IMR-90 (cell line): Measurements from ENCODE around the gene ACTRT3. TPM values are rescaled to one million over a fixed set of nuclear protein-coding genes. Genes with fewer than 3 reads are reported as not detected.

Experiments
- ATAC-seq: fragments of 200-7000 bp; cut with Tn5 transposase; 2 replicates; pipeline ENCODE4 v1.9.1; 2020; ENCODE audit warnings: low read depth, mild to moderate bottlenecking, moderate library complexity
- BruUV-seq: library from RNA; stranded (reverse); fragments of 400-500 nt; replicated peaks from 2 replicates; lab custom pipeline; 2021; lab: Mats Ljungman, UMichigan
- CTCF ChIA-PET: fragments of 300-600 bp; formaldehyde crosslinking; extraction: SDS; loops from one replicate; lab custom pipeline; 2021; ENCODE audit warnings: antibody characterized with exemption; lab: Yijun Ruan, JAX
- POLR2A ChIA-PET: fragments of 300-600 bp; sonication (Branson Sonifier 250); formaldehyde crosslinking; loops from one replicate; lab custom pipeline; 2022; ENCODE audit warnings: antibody characterized with exemption; ENCODE audit not compliant: unreplicated experiment; lab: Charles Lee
- DNase-seq: peaks from one replicate; pipeline ENCODE4 v3.0.0; 2013
- H2AFZ ChIP-seq: replicated peaks from 2 replicates; pipeline ENCODE3; 2013; ENCODE audit warnings: low read length, mild to moderate bottlenecking; ENCODE audit not compliant: poor library complexity
- H2AK5ac ChIP-seq: 2 replicates; pipeline ENCODE4 v1.6.1; 2013; ENCODE audit warnings: low read depth, low read length, inconsistent platforms
- H2AK9ac ChIP-seq: replicated peaks from 2 replicates; pipeline ENCODE3; 2013; ENCODE audit warnings: mild to moderate bottlenecking, low read depth, low read length, moderate library complexity; ENCODE audit not compliant: poor library complexity
- H2BK120ac ChIP-seq: 2 replicates; pipeline ENCODE4 v1.6.1; 2013; ENCODE audit warnings: low read depth, low read length, inconsistent platforms
- H2BK15ac ChIP-seq: 3 replicates; pipeline ENCODE4 v1.6.1; 2013; ENCODE audit warnings: low read depth, low read length, inconsistent platforms
- H2BK20ac ChIP-seq: 2 replicates; pipeline ENCODE4 v1.6.1; 2013; ENCODE audit warnings: low read depth, mild to moderate bottlenecking, inconsistent platforms, low read length, moderate library complexity
- H2BK5ac ChIP-seq: 2 replicates; pipeline ENCODE4 v1.6.1; 2013; ENCODE audit warnings: mild to moderate bottlenecking, low read depth, low read length, inconsistent platforms; ENCODE audit not compliant: poor library complexity, severe bottlenecking
- H3K14ac ChIP-seq: replicated peaks from 2 replicates; pipeline ENCODE4 v1.6.1; 2013; ENCODE audit warnings: low read depth, low read length, inconsistent platforms
- H3K18ac ChIP-seq: 2 replicates; pipeline ENCODE4 v1.6.1; 2013; ENCODE audit warnings: low read depth, low read length, control low read depth
- H3K23ac ChIP-seq: 2 replicates; pipeline ENCODE4 v1.6.1; 2013; ENCODE audit warnings: low read depth, low read length, inconsistent platforms
- H3K27ac ChIP-seq: 2 replicates; pipeline ENCODE4 v1.5.1; 2013; ENCODE audit warnings: mild to moderate bottlenecking, control low read depth, low read length; ENCODE audit not compliant: insufficient read depth
- H3K27me3 ChIP-seq: 2 replicates; pipeline ENCODE4 v1.6.1; 2013; ENCODE audit warnings: low read length; ENCODE audit not compliant: control insufficient read depth, insufficient read depth
- H3K36me3 ChIP-seq: 2 replicates; pipeline ENCODE4 v1.6.1; 2013; ENCODE audit warnings: low read length, mixed read lengths; ENCODE audit not compliant: control insufficient read depth, insufficient read depth
- H3K4ac ChIP-seq: 2 replicates; pipeline ENCODE4 v1.6.1; 2013; ENCODE audit warnings: low read depth, low read length, inconsistent platforms
- H3K4me1 ChIP-seq: 2 replicates; pipeline ENCODE4 v1.6.1; 2013; ENCODE audit warnings: low read length, mixed read lengths; ENCODE audit not compliant: control insufficient read depth, insufficient read depth
- H3K4me2 ChIP-seq: 2 replicates; pipeline ENCODE4 v1.6.1; 2013; ENCODE audit warnings: low read depth, mild to moderate bottlenecking, control low read depth, low read length, moderate library complexity
- H3K4me3 ChIP-seq: 2 replicates; pipeline ENCODE4 v1.5.1; 2013; ENCODE audit warnings: low read depth, mild to moderate bottlenecking, control low read depth, low read length, moderate library complexity; ENCODE audit not compliant: insufficient read depth
- H3K56ac ChIP-seq: 2 replicates; pipeline ENCODE4 v1.6.1; 2013; ENCODE audit warnings: low read length, inconsistent platforms; ENCODE audit not compliant: insufficient read depth; ENCODE audit errors: extremely low read depth
- H3K79me1 ChIP-seq, 2 experiments: 2 replicates each; pipeline ENCODE4 v1.6.1; 2013; ENCODE audit warnings: low read length in 2 of 2, inconsistent platforms in 1 of 2, low read depth in 1 of 2
- H3K9ac ChIP-seq: 2 replicates; pipeline ENCODE4 v1.6.1; 2013; ENCODE audit warnings: low read depth, low read length, control low read depth
- H3K9me1 ChIP-seq: 2 replicates; pipeline ENCODE4 v1.6.1; 2013; ENCODE audit warnings: low read length, inconsistent platforms; ENCODE audit not compliant: insufficient read depth
- H3K9me3 ChIP-seq: 2 replicates; pipeline ENCODE4 v1.6.1; 2013; ENCODE audit warnings: low read length; ENCODE audit not compliant: control insufficient read depth, insufficient read depth
- H4K20me1 ChIP-seq: 2 replicates; pipeline ENCODE4 v1.6.1; 2013; ENCODE audit warnings: low read length, inconsistent platforms; ENCODE audit not compliant: insufficient read depth
- H4K5ac ChIP-seq: 2 replicates; pipeline ENCODE4 v1.6.1; 2013; ENCODE audit warnings: mild to moderate bottlenecking, low read depth, low read length, control low read depth
- H4K8ac ChIP-seq, 2 experiments: 2 replicates each; pipeline ENCODE4 v1.6.1; 2013; ENCODE audit warnings: low read depth in 2 of 2, low read length in 2 of 2, control low read depth in 1 of 2, inconsistent platforms in 1 of 2
- H4K91ac ChIP-seq: 2 replicates; pipeline ENCODE4 v1.6.1; 2013; ENCODE audit warnings: low read depth, low read length, inconsistent platforms; ENCODE audit not compliant: insufficient read depth
- CEBPB ChIP-seq: IDR thresholded peaks from 2 replicates; pipeline ENCODE4 v1.6.1; 2012; ENCODE audit warnings: low read depth, low read length, improper control_type of control experiment
- CHD1 ChIP-seq: IDR thresholded peaks from 2 replicates; pipeline ENCODE4 v1.6.1; 2012; ENCODE audit warnings: low read depth, low read length, improper control_type of control experiment
- FOS ChIP-seq: fragments of 150-350 bp; IDR thresholded peaks from 2 replicates; pipeline ENCODE4 v1.6.1; 2016; ENCODE audit warnings: low read depth, low read length
- MAFK ChIP-seq: IDR thresholded peaks from 2 replicates; pipeline ENCODE4 v1.6.1; 2012; ENCODE audit warnings: low read depth, low read length, improper control_type of control experiment
- NFE2L2 ChIP-seq: fragments of 150-350 bp; IDR thresholded peaks from 2 replicates; pipeline ENCODE4 v1.6.1; 2016; ENCODE audit warnings: low read depth, mild to moderate bottlenecking, low read length
- RAD21 ChIP-seq: IDR thresholded peaks from 2 replicates; pipeline ENCODE4 v1.6.1; 2012; ENCODE audit warnings: low read length, improper control_type of control experiment
- RFX5 ChIP-seq: IDR thresholded peaks from 2 replicates; pipeline ENCODE4 v1.8.0; 2012; ENCODE audit warnings: low read depth, mild to moderate bottlenecking, low read length, moderate library complexity
- WGBS, 2 experiments: methylation state at CpG; one replicate each; pipeline versions ENCODE4 v1.1.5 to v1.1.7; 2013; ENCODE audit warnings: missing lambda C conversion rate in 2 of 2; ENCODE audit not compliant: insufficient read length in 1 of 2; ENCODE audit errors: extremely low coverage in 2 of 2; 5-methylcytosine and 5-hydroxymethylcytosine counted together
- dilution Hi-C: fragments of 300-500 bp; cut with HindIII; formaldehyde crosslinking; loops from one replicate; pipeline ENCODE4 v1.14.3; 2018; ENCODE audit warnings: low sequenced_read_pairs; ENCODE audit not compliant: unreplicated experiment
- in situ Hi-C: fragments of 300-500 bp; cut with MboI; formaldehyde crosslinking; loops from 3 replicates; pipeline ENCODE4 v1.14.3; 2019; ENCODE audit warnings: low sequenced_read_pairs, inconsistent platforms, mixed read lengths
- intact Hi-C: fragments of 100-400 bp; cut with micrococcal nuclease; formaldehyde crosslinking; loops from 2 replicates; pipeline ENCODE4 v1.10.0; 2022
- polyA plus RNA-seq, 3 experiments: library from polyadenylated mRNA; depleted of rRNA; stranded (reverse); fragments of >200 nt; gene quantifications; 2 replicates each; pipeline ENCODE4 v1.2.3, GENCODE V29; 2012; ENCODE audit warnings: low replicate concordance in 1 of 3
- total RNA-seq: library from RNA; depleted of rRNA; stranded (reverse); fragments of >200 nt; gene quantifications from 2 replicates; pipeline ENCODE4 v1.2.3, GENCODE V29; 2012
- TF ChIP-seq, protein P1 (sequence below): conservative IDR thresholded peaks from 2 replicates; pipeline ENCODE4 v1.5.1; 2012; ENCODE audit warnings: mild to moderate bottlenecking, low read depth, low read length, improper control_type of control experiment

ACTRT3 gene
- total and polyA plus RNA-seq, 2 of the 4 experiments (the other 2 are of a cell fraction) = 0.97 to 2.5 TPM

DNA sequence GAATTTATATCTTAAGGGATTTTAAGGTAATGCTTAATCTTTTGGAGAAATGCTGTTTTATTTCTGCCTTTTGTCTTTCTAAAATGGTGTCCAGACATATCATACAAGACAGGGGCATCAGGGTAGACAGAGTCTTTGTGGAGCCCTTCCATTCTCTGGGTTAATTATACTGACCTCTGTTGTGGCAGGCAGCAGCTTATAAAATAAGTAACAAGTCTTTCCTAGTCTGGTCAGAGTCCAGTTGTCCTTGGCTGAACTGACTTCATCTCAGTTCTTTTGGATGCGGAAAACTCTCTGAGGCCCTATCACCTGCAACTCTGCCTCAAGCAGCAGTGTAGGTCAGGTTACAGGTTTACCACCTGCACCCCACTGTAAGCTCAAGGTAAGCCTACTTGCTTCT is 23.0 kb upstream of the ACTRT3 start:
- no peak overlapping the region for H3K4ac ChIP-seq
- no peak overlapping the region for H4K5ac ChIP-seq
- no peak overlapping the region for H3K14ac ChIP-seq
- peaks cover 5% of the 10 kb centered on the region for H3K36me3 ChIP-seq
- no peaks in the 10 kb centered on the region for H3K79me1 ChIP-seq
- no peak overlapping the region for H2AFZ ChIP-seq
- no TSS peak for BruUV-seq
- TF ChIP-seq CEBPB (no peak), NFE2L2 (no peak), MAFK (no peak), RFX5 (no peak), CHD1 (no peak), RAD21 (no peak), FOS (no peak)
- TF ChIP-seq, protein P1, sequence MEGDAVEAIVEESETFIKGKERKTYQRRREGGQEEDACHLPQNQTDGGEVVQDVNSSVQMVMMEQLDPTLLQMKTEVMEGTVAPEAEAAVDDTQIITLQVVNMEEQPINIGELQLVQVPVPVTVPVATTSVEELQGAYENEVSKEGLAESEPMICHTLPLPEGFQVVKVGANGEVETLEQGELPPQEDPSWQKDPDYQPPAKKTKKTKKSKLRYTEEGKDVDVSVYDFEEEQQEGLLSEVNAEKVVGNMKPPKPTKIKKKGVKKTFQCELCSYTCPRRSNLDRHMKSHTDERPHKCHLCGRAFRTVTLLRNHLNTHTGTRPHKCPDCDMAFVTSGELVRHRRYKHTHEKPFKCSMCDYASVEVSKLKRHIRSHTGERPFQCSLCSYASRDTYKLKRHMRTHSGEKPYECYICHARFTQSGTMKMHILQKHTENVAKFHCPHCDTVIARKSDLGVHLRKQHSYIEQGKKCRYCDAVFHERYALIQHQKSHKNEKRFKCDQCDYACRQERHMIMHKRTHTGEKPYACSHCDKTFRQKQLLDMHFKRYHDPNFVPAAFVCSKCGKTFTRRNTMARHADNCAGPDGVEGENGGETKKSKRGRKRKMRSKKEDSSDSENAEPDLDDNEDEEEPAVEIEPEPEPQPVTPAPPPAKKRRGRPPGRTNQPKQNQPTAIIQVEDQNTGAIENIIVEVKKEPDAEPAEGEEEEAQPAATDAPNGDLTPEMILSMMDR = no peak
- DNase-seq (no peak), ATAC-seq (no peak)
- H4K8ac ChIP-seq = no peak overlapping the region
- H2AK9ac ChIP-seq = no peak overlapping the region
- ChIA-PET POLR2A (no interaction called here), CTCF (no interaction called here)
- H2BK20ac ChIP-seq = no peak overlapping the region
- H3K9ac ChIP-seq = no peak overlapping the region
- in situ Hi-C loops = no loop called here
- H2BK15ac ChIP-seq = no peak overlapping the region
- no peak overlapping the region for H3K56ac ChIP-seq
- no peaks in the 10 kb centered on the region for H4K20me1 ChIP-seq
- no peak overlapping the region for H2BK120ac ChIP-seq
- peaks cover 4% of the 10 kb centered on the region for H3K4me1 ChIP-seq
- no CpG with 5 or more reads among the region's 1 CpG for WGBS, 2 experiments
- no peak overlapping the region for H2AK5ac ChIP-seq
- H4K91ac ChIP-seq = no peak overlapping the region
- 0 out of 2 replicates have a peak, but pooled peaks cover 4% of the 10 kb centered on the region for H3K9me1 ChIP-seq
- dilution Hi-C loops = no loop called here
- H3K4me2 ChIP-seq = no peak overlapping the region
- H3K27ac ChIP-seq = no peak overlapping the region
- no peak overlapping the region for H3K4me3 ChIP-seq
- H3K9me3 ChIP-seq = no peaks in the 10 kb centered on the region
- H3K27me3 ChIP-seq = no peaks in the 10 kb centered on the region
- H3K23ac ChIP-seq = no peak overlapping the region
- H3K18ac ChIP-seq = no peak overlapping the region
- intact Hi-C loops = loop anchor here (5.0 kb wide), 1 partner anchor 200 kb away; no protein-coding TSS in a partner anchor
- no peak overlapping the region for H2BK5ac ChIP-seq
